ENCODE measurements around the gene CTDSP2. TPM values are rescaled to one million over a fixed set of nuclear protein-coding genes. Genes with fewer than 3 reads are reported as not detected.
"Not testable (repeated sequence)": the region's sequence is repeated elsewhere in the genome, so short reads cannot be mapped to it uniquely, and the experiment has no call there.

CTDSP2 gene
- total and polyA plus RNA-seq, 10 of the 15 experiments (the other 5 are each of a cell fraction or from before 2014, with no cell fraction given): 17.3 to 98.2 (median 54.1) TPM

DNA sequence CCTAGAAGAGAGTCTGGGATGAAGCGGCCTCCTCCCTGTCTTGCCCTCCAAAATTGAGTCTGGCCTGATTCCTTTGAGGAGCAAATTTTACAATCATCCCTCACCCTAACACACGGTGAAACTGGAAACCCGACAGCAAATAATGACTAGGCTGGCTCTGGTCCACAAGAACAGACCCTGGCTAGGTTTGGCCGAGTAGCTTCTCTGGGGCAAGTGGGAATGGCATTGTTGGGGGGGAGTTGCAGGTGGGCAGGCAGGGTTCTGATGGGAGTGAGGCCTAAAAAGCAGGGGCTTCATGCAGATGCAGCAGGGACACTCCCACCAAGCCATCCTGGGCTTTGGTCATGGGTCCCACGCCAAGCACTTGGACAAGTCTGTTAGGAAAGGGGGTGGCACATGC, 25.5 kb downstream of the CTDSP2 start:
- H3K27ac ChIP-seq (ENCODE audit: control insufficient read depth, insufficient read depth); ATAC-seq; SMC1A ChIA-PET (ENCODE audit: uncharacterized antibody, unreplicated experiment); H3K9me3 ChIP-seq (replicated peaks; ENCODE audit: control insufficient read depth, insufficient read depth, low read length); H3K9ac ChIP-seq (ENCODE audit: control insufficient read depth, insufficient read depth, low read length); H2AFZ ChIP-seq (ENCODE audit: control insufficient read depth, low read depth, low read length); POLR2A ChIA-PET; H3K79me2 ChIP-seq (ENCODE audit: control insufficient read depth, insufficient read depth, low read length); RAD21 ChIA-PET (ENCODE audit: unreplicated experiment); DNase-seq (ENCODE audit: low read depth, low spot score); H3K4me3 ChIP-seq; H3K27me3 ChIP-seq (replicated peaks in 1 of 2; ENCODE audit: control insufficient read depth in 2 of 2, insufficient read depth in 2 of 2, low read length in 1 of 2); intact Hi-C loops (cut with micrococcal nuclease; ENCODE audit: unreplicated experiment); FAIRE-seq; in situ Hi-C loops (cut with MboI); BruUV-seq (replicated peaks); CTCF ChIA-PET; H4K20me1 ChIP-seq (ENCODE audit: control insufficient read depth, insufficient read depth); H3K4me2 ChIP-seq (ENCODE audit: control insufficient read depth, insufficient read depth); H3K4me1 ChIP-seq (ENCODE audit: control insufficient read depth, insufficient read depth, low read length): not testable (repeated sequence)
- 0 out of 2 replicates have a peak, but pooled peaks have one; percentile 3 for TF ChIP-seq POLR2A (IDR thresholded peaks at IDR 0.05; ENCODE audit: low read depth, low read length)
- H3K36me3 ChIP-seq (ENCODE audit: control insufficient read depth in 2 of 2, insufficient read depth in 2 of 2, low read length in 1 of 2): peaks cover 17 to 31% of the 10 kb centered on the region in 2 experiments
- WGBS (ENCODE audit: insufficient coverage, insufficient replicate concordance, low lambda C conversion rate, missing lambda C conversion rate): 85% methylated on average over 5 of the region's 5 CpGs

DNA sequence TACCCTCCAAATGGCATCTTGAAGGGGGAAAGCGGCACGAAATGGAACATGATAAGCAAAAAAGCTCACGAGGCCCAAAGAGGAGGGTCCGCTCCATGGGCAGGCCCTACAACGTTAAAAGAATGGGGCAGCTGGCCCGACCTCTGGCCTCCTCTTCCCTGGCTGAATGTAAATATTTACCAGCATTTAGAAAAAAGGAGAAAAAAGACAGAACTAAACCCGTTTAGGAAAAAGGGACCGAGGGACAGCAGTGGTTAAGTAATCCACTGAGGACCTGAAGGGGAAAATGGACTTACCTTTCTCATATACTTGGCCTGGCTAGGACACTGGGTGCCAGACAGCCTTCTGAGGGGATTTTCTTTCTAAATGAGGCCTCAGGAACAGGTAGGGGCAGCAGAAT, 26.4 kb downstream of the CTDSP2 start:
- SMC1A ChIA-PET (ENCODE audit: uncharacterized antibody, unreplicated experiment); H3K4me1 ChIP-seq (ENCODE audit: control insufficient read depth, insufficient read depth, low read length); RAD21 ChIA-PET (ENCODE audit: unreplicated experiment); DNase-seq (ENCODE audit: low read depth, low spot score); H3K4me3 ChIP-seq; H3K27ac ChIP-seq (ENCODE audit: control insufficient read depth, insufficient read depth); CTCF ChIA-PET; H3K27me3 ChIP-seq (replicated peaks in 1 of 2; ENCODE audit: control insufficient read depth in 2 of 2, insufficient read depth in 2 of 2, low read length in 1 of 2); H3K79me2 ChIP-seq (ENCODE audit: control insufficient read depth, insufficient read depth, low read length); H4K20me1 ChIP-seq (ENCODE audit: control insufficient read depth, insufficient read depth); H3K9me3 ChIP-seq (replicated peaks; ENCODE audit: control insufficient read depth, insufficient read depth, low read length); in situ Hi-C loops (cut with MboI); H3K4me2 ChIP-seq (ENCODE audit: control insufficient read depth, insufficient read depth); ATAC-seq; intact Hi-C loops (cut with micrococcal nuclease; ENCODE audit: unreplicated experiment); POLR2A ChIA-PET; FAIRE-seq; H3K9ac ChIP-seq (ENCODE audit: control insufficient read depth, insufficient read depth, low read length); BruUV-seq (replicated peaks); H2AFZ ChIP-seq (ENCODE audit: control insufficient read depth, low read depth, low read length): not testable (repeated sequence)
- H3K36me3 ChIP-seq (ENCODE audit: control insufficient read depth in 2 of 2, insufficient read depth in 2 of 2, low read length in 1 of 2): peaks cover 17 to 28% of the 10 kb centered on the region in 2 experiments; a peak in 3 of 4 replicates
- WGBS (ENCODE audit: insufficient coverage, insufficient replicate concordance, low lambda C conversion rate, missing lambda C conversion rate): 95% methylated on average over 8 of the region's 8 CpGs

DNA sequence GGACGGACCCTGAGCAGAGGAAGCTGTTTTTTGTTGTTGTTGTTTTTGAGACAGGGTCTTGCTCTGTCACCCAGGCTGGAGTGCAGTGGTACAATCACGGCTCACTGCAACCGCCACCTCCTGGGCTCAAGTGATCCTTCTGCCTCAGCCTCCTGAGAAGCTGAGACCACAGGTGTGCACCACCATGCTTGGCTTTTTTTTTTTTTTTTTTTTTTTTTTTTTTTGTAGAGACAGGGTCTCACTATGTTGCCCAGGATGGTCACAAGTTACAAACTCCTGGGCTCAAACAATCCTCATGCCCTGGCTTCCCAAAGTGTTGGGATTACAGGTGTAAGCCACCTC, 28.6 kb downstream of the CTDSP2 start:
- H2AFZ ChIP-seq (ENCODE audit: control insufficient read depth, low read depth, low read length); H3K4me3 ChIP-seq; H3K27ac ChIP-seq (ENCODE audit: control insufficient read depth, insufficient read depth); H3K4me1 ChIP-seq (ENCODE audit: control insufficient read depth, insufficient read depth, low read length); H3K4me2 ChIP-seq (ENCODE audit: control insufficient read depth, insufficient read depth); BruUV-seq (replicated peaks); H3K79me2 ChIP-seq (ENCODE audit: control insufficient read depth, insufficient read depth, low read length); H3K9me3 ChIP-seq (replicated peaks; ENCODE audit: control insufficient read depth, insufficient read depth, low read length); H4K20me1 ChIP-seq (ENCODE audit: control insufficient read depth, insufficient read depth); ATAC-seq; DNase-seq (ENCODE audit: low read depth, low spot score); in situ Hi-C loops (cut with MboI); FAIRE-seq; H3K9ac ChIP-seq (ENCODE audit: control insufficient read depth, insufficient read depth, low read length); intact Hi-C loops (cut with micrococcal nuclease; ENCODE audit: unreplicated experiment); H3K27me3 ChIP-seq (replicated peaks in 1 of 2; ENCODE audit: control insufficient read depth in 2 of 2, insufficient read depth in 2 of 2, low read length in 1 of 2): not testable (repeated sequence)
- ChIA-PET CTCF (interaction anchor here (0.9 to 2.6 kb wide), 4 partner anchors 15 to 87 kb away, joined by 3 to 5 read pairs (median 4); no protein-coding TSS in a partner anchor), SMC1A (ENCODE audit: uncharacterized antibody, unreplicated experiment) (interaction anchor here (1.0 kb wide), 1 partner anchor 14 kb away, joined by 4 read pairs; no protein-coding TSS in a partner anchor), POLR2A (interaction anchor here (1.5 kb wide), 1 partner anchor 14 kb away, joined by 3 read pairs; no protein-coding TSS in a partner anchor), RAD21 (ENCODE audit: unreplicated experiment) (interaction anchor here (1.0 kb wide), 1 partner anchor 14 kb away, joined by 3 read pairs; no protein-coding TSS in a partner anchor)
- peaks cover 8 to 11% of the 10 kb centered on the region in 2 experiments; a peak in 3 of 4 replicates for H3K36me3 ChIP-seq (ENCODE audit: control insufficient read depth in 2 of 2, insufficient read depth in 2 of 2, low read length in 1 of 2)
- WGBS (ENCODE audit: insufficient coverage, insufficient replicate concordance, low lambda C conversion rate, missing lambda C conversion rate): 76% methylated on average over 3 of the region's 3 CpGs
